ENCODE measurements around the gene CD300A.

Gene CD300A

DNA sequence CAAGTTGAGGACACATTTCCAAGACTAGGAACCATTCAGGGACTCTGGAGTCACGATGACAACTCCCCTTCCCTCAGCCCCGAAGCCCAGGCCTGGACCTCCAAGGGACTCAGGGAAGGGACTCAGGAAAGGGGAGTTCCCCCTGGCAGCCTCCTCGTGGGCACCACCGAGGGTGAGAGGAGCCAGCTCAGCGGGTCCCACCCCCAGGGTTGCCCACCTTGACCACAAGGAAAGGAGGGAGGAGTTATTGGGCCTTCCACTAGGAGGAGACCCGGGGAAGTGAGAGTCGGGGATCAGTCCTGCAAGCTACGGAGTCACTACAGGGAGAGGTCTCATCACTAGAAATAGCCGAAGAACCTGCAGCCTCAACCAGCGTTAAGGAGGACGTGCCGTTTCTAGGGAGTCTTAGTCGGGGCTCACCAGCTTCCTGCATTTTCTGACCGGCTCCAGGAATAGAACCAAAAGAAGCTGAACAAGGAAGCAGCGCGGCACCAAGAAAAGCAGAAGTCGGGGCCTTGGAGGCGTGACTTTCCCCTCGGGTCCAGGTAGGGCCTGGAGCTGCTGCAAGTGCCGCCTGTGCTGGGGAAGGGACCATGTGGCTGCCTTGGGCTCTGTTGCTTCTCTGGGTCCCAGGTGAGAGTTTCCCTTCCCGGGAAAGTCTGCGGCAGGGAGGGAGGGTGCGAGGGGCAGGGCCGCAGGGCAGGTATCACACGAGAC is at the start of gene CD300A:
Gene CD300A, plus strand, starts transcription at position 524 of the 717 bp plus-strand sequence. Its CDS starts 70 bp downstream, at position 594.
- no peak for DNase-seq

DNA sequence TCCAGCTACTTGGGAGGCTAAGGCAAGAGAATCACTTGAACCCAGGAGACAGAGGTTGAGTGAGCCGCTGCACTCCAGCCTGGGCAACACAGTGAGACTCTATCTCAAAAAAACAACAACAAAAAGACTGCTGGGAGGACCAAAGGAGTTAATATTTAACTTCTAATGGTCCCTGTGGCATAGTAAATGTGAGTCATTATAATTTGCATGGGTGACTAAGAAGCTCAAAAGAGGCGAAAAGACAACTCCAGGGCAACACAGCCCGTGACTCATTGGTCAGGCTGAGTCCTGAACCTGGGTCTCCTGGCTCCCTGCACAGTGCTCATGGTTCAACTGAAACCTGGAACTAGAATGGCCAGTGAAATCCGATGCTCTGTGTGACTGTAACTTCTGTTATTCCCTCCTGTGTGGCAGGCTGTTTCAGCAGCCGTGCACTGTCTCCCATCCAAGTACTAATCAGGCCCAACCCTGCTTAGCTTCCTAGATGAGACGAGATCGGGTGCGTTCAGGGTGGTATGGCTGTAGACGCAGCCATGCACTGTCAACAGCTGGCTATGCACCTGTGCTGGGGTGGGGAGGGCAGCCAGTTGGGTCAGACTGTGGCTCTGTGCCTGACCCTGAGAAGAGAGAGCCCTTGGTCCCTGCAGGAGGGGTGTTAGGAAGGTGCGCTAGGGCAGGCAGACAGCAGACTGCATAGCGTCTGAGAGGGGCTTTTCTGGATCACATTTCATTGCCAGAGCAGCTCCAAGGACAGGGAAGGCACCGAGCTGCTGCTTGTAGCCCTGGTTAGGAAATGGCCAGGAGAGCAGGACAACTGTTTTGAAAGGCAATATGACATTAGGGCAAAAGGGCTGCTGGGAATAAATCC is 49.0 kb upstream of the CD300A start:
- no peak for DNase-seq

DNA sequence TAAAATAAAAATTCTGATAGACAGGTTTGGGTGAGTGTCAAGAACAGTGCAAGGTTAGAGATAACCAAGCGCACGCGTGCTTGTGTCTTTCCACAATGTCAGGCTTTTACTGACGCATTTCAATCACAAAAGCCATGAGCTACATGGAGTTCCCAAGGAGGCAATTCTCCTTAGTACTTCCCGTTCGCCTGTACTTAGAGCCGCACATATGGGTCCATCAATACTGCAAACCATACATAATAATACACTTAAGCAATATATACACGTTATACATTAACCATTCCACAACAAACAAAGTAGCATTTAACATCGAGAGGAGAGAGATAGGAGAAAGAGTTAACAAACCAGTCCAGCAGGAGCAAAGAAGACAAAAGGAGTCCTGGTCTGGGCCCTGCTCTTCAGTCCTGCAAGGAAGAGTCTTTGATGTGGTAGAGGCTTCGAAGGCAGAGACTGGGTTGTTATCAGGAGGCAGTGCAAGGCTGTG is 46.5 kb upstream of the CD300A start:
- no peak for DNase-seq

DNA sequence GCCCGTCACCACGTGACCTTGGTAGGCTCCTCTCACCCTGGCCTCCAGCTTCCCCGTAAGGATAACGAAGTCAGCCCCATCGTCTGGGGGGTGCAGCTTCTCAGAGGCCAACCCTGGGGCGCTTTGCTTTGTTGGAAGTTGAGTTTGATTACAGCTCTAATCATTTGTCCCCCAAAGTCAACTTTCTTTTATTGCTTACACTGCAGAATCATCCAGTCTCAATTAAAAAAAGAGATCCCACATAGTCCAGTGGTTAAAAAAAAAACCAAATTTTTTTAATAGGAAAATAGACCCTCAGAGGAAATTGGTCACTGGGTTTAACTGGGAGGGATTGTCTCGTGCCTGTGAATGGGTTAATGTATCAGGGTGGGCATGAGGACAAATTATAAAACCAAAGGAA is 42.3 kb upstream of the CD300A start:
- DNase-seq: no peak

GRCh38 chr17:74424657-74425056 is 41.8 kb upstream of the CD300A start:
- no peak for DNase-seq

DNA sequence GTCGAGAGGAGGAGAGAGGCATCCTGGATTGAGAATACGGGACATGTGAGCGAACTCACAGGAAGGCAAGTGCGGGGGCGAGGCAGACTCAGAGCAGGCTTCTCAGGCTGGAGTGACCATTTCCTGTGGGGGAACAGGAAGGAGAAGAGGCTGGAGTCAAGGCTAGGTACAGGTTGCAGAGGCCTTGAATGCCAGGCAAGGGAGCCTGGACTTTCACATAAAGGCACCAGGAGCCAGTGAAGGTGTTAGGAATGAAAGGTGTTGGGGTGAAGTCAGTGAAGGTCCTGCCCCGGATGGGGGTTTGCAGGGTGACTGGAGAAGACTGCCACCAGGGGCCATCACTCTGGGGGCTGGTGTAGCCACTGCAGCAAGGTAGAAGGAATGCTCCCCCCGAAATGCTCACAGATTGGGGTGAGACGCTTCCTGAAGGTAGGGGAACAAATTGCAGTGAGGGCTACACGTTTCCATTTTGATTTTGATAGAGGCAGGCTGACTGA is 39.8 kb upstream of the CD300A start:
- no peak for DNase-seq

DNA sequence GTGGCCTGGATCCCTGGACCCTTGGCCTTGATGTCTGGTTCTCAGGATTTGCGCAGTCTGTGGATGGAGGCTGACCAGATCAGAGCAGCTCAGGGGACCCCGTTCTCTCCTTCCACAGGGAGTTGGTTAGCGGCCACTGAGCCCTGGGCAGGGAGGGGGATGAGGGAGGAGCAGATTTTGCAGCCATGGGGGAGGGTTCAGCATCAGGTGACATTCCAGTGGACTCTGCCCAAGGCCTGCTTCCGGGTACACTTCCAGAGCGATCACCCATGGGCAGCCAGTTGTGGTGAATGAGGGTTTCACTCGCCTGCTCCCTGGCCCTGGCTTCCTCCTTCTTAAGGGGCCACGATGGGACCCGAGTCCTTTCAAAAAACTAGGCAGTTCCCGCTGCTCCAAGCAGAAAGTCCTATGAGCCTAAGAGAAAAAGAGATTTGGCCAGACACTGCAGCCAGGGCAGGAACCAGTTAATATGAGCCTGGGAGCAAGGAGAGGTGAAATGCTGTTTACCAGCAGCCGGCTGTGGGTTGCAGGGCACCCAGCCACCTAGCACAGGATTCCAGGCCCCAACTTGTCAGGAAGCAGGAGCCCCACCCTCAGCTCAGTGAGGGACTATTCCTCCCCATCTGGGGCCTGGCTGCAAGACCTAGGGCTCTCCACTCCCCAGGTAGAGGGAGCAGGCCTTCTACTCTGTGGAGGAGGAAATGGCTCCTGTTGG is 39.2 kb upstream of the CD300A start:
- DNase-seq: no peak

GRCh38 chr17:74427763-74428153 is 38.7 kb upstream of the CD300A start:
- DNase-seq: no peak

DNA sequence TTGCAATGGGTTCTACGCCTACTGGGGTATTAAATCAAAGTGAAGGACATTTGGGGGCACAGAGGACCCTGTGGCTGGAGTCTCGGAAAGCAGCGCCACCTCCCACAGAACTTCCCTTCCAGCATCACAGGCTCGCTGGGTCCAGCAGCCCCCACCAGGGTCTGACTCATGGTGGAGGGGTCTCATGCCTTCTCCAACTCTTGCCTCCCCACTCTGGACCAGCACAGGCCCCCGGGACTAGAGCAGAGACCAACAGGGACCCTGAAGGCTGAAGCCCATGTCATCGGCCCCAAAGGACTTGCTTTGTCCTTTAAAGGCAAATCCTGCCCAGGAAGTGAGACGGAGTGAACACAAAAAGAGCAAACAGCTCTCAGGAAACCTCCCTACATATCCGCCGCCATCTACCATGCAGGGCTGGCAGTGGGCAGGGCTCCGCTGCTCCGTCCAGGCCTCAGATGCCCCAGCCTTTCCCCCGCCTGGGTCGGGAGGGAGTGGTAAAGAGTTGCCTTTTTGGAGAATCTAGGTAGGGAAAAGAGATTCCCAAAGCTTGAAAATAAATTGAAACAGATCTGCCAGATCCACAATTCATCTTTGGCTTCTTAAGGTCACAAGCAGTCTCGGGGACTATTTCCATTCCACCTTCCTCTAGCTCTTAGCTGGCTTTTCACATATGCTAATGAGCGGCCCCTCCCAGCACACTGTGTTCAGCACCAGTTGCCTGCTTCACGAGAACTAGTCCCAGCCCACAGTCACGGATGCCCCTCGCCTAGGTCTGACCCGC is 36.6 kb upstream of the CD300A start:
- no peak for DNase-seq

GRCh38 chr17:74430385-74430705 is 36.1 kb upstream of the CD300A start:
- DNase-seq: no peak

- DNase-seq: no peak
Observed at GRCh38 chr17:74430706-74431567, 35.5 kb upstream of the CD300A start.

GRCh38 chr17:74431568-74432423 is 34.6 kb upstream of the CD300A start, which contains the start of gene GPRC5C:
Gene GPRC5C (plus strand): TSS chr17:74432088. CDS start chr17:74439777, 7,689 bp downstream.
- DNase-seq: no peak

DNA sequence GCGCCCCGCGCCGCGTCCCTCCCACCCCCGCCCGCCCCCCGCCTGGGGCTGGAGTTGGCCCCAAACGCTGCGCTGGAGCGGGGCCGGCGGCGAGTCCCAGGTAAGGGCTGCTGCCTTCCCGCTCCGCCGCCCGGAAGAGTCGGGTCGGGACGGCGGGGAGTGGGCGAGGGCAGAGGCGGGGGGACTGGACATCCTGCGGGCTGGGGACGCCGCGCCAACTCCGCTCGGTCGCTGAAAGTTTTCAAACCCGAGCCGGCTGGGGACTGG is 34.1 kb upstream of the CD300A start:
- DNase-seq: no peak

- no peak for DNase-seq
Observed at GRCh38 chr17:74432766-74433391, 33.6 kb upstream of the CD300A start.

- DNase-seq: no peak
Observed at GRCh38 chr17:74433421-74434121, 32.9 kb upstream of the CD300A start.

- DNase-seq: no peak
Observed at GRCh38 chr17:74435775-74436359, 30.6 kb upstream of the CD300A start.

GRCh38 chr17:74437702-74438101 is 28.7 kb upstream of the CD300A start:
- DNase-seq: no peak

DNA sequence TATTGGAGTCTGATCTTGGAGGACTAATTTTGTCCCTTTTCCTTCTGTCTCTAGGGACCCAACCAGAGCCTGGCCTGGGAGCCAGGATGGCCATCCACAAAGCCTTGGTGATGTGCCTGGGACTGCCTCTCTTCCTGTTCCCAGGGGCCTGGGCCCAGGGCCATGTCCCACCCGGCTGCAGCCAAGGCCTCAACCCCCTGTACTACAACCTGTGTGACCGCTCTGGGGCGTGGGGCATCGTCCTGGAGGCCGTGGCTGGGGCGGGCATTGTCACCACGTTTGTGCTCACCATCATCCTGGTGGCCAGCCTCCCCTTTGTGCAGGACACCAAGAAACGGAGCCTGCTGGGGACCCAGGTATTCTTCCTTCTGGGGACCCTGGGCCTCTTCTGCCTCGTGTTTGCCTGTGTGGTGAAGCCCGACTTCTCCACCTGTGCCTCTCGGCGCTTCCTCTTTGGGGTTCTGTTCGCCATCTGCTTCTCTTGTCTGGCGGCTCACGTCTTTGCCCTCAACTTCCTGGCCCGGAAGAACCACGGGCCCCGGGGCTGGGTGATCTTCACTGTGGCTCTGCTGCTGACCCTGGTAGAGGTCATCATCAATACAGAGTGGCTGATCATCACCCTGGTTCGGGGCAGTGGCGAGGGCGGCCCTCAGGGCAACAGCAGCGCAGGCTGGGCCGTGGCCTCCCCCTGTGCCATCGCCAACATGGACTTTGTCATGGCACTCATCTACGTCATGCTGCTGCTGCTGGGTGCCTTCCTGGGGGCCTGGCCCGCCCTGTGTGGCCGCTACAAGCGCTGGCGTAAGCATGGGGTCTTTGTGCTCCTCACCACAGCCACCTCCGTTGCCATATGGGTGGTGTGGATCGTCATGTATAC is 26.5 kb upstream of the CD300A start:
- no peak for DNase-seq
